ENCODE data around the gene TSPAN17.

GRCh38 chr5:176619569-176620332 lies 27.5 kb upstream of the TSPAN17 start:
- TF ChIP-seq POLR2AphosphoS5 (IDR thresholded peaks at IDR 0.05; ENCODE audit: low read length), result no peak
- no peak for TF ChIP-seq POLR2AphosphoS2 (IDR thresholded peaks at IDR 0.05; ENCODE audit: low read depth, low read length)
- TF ChIP-seq ZBTB33 (IDR thresholded peaks at IDR 0.05), result no peak
- no peak for TF ChIP-seq CTCF (IDR thresholded peaks at IDR 0.05 in 2 of 3, conservative IDR thresholded peaks at IDR 0.05 in 1 of 3; ENCODE audit: control insufficient read depth in 2 of 3, extremely low read depth in 1 of 3, insufficient read depth in 1 of 3, low read depth in 3 of 3, low read length in 3 of 3)
- TF ChIP-seq RAD21 (IDR thresholded peaks at IDR 0.05; ENCODE audit: insufficient read depth, low read depth, low read length), result no peak
- no peak for TF ChIP-seq FOS (IDR thresholded peaks at IDR 0.05; ENCODE audit: borderline replicate concordance, extremely low read depth, insufficient read length)
- TF ChIP-seq PAX5 (IDR thresholded peaks at IDR 0.05; ENCODE audit: borderline replicate concordance, low read depth, low read length), result no peak
- TF ChIP-seq NFYB (IDR thresholded peaks at IDR 0.05; ENCODE audit: insufficient read depth, low read depth, low read length), result no peak
- TF ChIP-seq JUND (IDR thresholded peaks at IDR 0.05; ENCODE audit: low read depth, low read length), result no peak
